Measurements from ENCODE around the gene DEFB115.

Gene DEFB115

DNA sequence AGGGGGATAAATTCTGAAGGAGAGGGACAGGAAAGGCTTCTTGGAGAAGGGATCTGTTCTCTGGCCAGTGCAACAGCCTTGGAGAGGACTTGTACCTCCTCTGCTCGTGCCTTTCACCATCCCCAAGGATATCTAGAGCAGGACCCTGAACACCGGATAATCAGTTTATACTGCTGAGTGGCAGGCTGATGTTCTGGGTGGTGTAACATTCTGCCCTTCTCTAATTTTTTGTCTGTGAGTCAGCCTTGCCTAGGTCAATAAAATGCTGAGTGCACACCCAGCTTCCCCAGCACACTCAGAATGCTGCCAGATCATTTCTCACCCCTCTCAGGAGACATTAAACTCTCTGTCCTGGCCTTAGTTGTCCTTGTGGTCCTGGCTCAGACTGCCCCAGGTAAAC lies at the start of gene DEFB115:
TSS of gene DEFB115 (plus strand) at position 301 of the 400 bp plus-strand sequence. CDS start at position 301, 0 bp downstream.
- H3K4me2 ChIP-seq (ENCODE audit: low read length), result no peak within 1 kb of the TSS
- no peak within 1 kb of the TSS for H3K9ac ChIP-seq (ENCODE audit: low read length)
- H4K20me1 ChIP-seq (ENCODE audit: insufficient read depth, low read length), result no peaks in the 10 kb centered on the region
- H3K27me3 ChIP-seq (ENCODE audit: low read depth, low read length), result no peaks in the 10 kb centered on the region
- H3K27ac ChIP-seq (ENCODE audit: low read length), result no peak within 1 kb of the TSS
- no peaks in the 10 kb centered on the region for H3K4me1 ChIP-seq (ENCODE audit: low read length)
- TF ChIP-seq EZH2phosphoT487 (IDR thresholded peaks at IDR 0.05; ENCODE audit: low read depth), result no peak
- TF ChIP-seq, protein P1, sequence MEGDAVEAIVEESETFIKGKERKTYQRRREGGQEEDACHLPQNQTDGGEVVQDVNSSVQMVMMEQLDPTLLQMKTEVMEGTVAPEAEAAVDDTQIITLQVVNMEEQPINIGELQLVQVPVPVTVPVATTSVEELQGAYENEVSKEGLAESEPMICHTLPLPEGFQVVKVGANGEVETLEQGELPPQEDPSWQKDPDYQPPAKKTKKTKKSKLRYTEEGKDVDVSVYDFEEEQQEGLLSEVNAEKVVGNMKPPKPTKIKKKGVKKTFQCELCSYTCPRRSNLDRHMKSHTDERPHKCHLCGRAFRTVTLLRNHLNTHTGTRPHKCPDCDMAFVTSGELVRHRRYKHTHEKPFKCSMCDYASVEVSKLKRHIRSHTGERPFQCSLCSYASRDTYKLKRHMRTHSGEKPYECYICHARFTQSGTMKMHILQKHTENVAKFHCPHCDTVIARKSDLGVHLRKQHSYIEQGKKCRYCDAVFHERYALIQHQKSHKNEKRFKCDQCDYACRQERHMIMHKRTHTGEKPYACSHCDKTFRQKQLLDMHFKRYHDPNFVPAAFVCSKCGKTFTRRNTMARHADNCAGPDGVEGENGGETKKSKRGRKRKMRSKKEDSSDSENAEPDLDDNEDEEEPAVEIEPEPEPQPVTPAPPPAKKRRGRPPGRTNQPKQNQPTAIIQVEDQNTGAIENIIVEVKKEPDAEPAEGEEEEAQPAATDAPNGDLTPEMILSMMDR (IDR thresholded peaks at IDR 0.05; ENCODE audit: low read depth, low read length), result no peak
- H2AFZ ChIP-seq (ENCODE audit: low read depth, low read length), result no peak within 1 kb of the TSS
- no peaks in the 10 kb centered on the region for H3K9me3 ChIP-seq (ENCODE audit: insufficient read depth, low read length)
- H3K4me3 ChIP-seq (ENCODE audit: low read length), result no peak within 1 kb of the TSS
- H3K79me2 ChIP-seq (ENCODE audit: low read length), result no peaks in the 10 kb centered on the region
- no peaks in the 10 kb centered on the region for H3K36me3 ChIP-seq (replicated peaks; ENCODE audit: low read depth, low read length)

DNA sequence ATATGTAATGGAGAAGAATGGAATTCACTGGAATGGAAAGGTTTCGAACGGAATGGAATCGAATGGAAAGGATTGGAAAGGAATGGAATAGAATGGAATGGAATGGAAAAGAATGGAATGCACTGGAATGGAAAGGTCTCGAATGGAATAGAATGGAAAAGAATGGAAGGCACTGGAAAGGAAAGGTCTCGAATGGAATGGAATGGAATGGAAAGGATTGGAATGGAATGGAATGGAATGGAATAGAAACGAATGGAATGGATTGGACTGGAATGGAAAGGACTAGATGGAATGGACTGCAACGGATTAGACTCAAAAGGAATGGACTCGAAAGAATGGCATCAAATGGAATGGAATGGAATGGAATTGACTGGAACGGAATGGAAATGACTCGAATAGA lies 20.5 kb upstream of the DEFB115 start:
- Histone ChIP-seq H3K9ac (ENCODE audit: low read length) (no peak overlapping the region), H2AFZ (ENCODE audit: low read depth, low read length) (no peak overlapping the region), H3K9me3 (ENCODE audit: insufficient read depth, low read length) (peaks cover 87% of the 10 kb centered on the region), H3K4me2 (ENCODE audit: low read length) (no peak overlapping the region), H4K20me1 (ENCODE audit: insufficient read depth, low read length) (no peaks in the 10 kb centered on the region), H3K27me3 (ENCODE audit: low read depth, low read length) (no peaks in the 10 kb centered on the region), H3K4me3 (ENCODE audit: low read length) (no peak overlapping the region), H3K79me2 (ENCODE audit: low read length) (no peaks in the 10 kb centered on the region), H3K27ac (ENCODE audit: low read length) (no peak overlapping the region), H3K36me3 (replicated peaks; ENCODE audit: low read depth, low read length) (no peaks in the 10 kb centered on the region), H3K4me1 (ENCODE audit: low read length) (no peaks in the 10 kb centered on the region)
- TF ChIP-seq, protein P1 (IDR thresholded peaks at IDR 0.05; ENCODE audit: low read depth, low read length), result no peak
- TF ChIP-seq EZH2phosphoT487 (IDR thresholded peaks at IDR 0.05; ENCODE audit: low read depth), result no peak

DNA sequence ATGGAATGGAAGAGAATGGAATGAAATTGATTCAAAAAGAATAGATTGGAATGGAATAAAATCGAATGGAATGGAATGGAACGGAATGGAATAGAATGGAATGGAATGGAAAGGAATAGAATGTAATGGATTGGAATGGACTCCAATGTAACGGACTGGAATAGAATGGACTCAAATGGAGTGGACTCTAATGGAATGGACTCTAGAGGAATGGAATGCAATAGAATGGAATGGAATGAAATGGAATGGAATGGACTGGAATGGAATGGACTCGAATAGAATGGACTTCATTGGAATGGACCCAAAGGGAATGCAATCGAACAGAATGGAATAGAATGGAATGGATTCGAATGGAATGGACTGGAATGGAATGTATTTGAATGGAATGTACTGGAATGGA lies 19.7 kb upstream of the DEFB115 start:
- Histone ChIP-seq H3K4me3 (ENCODE audit: low read length) (no peak overlapping the region), H3K79me2 (ENCODE audit: low read length) (no peaks in the 10 kb centered on the region), H3K4me2 (ENCODE audit: low read length) (no peak overlapping the region), H3K9me3 (ENCODE audit: insufficient read depth, low read length) (peaks cover 87% of the 10 kb centered on the region), H3K4me1 (ENCODE audit: low read length) (no peaks in the 10 kb centered on the region), H3K27me3 (ENCODE audit: low read depth, low read length) (no peaks in the 10 kb centered on the region), H3K36me3 (replicated peaks; ENCODE audit: low read depth, low read length) (no peaks in the 10 kb centered on the region), H2AFZ (ENCODE audit: low read depth, low read length) (no peak overlapping the region), H3K9ac (ENCODE audit: low read length) (no peak overlapping the region), H3K27ac (ENCODE audit: low read length) (no peak overlapping the region), H4K20me1 (ENCODE audit: insufficient read depth, low read length) (no peaks in the 10 kb centered on the region)
- no peak for TF ChIP-seq EZH2phosphoT487 (IDR thresholded peaks at IDR 0.05; ENCODE audit: low read depth)
- TF ChIP-seq, protein P1 (IDR thresholded peaks at IDR 0.05; ENCODE audit: low read depth, low read length), result no peak

DNA sequence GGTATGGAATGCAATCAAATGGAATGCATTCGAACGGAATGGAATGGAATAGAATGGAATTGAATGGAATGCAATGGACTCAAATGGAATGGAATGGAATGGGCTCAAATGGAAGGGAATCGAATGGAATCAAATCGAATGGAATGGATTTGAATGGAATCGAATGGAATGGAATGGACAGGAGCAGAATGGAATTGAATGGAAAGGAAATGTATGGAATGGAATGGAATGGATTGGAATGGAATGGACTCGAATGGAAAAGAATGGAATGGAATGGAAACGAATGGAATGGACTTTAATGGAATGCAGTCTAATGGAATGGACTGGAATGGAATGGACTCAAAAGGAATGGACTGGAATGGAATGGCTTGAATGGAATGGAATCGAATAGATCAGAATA lies 18.3 kb upstream of the DEFB115 start:
- H3K4me3 ChIP-seq (ENCODE audit: low read length), result no peak overlapping the region
- no peak overlapping the region for H3K4me2 ChIP-seq (ENCODE audit: low read length)
- H3K27me3 ChIP-seq (ENCODE audit: low read depth, low read length), result no peaks in the 10 kb centered on the region
- H3K9ac ChIP-seq (ENCODE audit: low read length), result no peak overlapping the region
- H3K4me1 ChIP-seq (ENCODE audit: low read length), result no peaks in the 10 kb centered on the region
- no peak overlapping the region for H3K27ac ChIP-seq (ENCODE audit: low read length)
- no peaks in the 10 kb centered on the region for H3K79me2 ChIP-seq (ENCODE audit: low read length)
- H2AFZ ChIP-seq (ENCODE audit: low read depth, low read length), result no peak overlapping the region
- TF ChIP-seq, protein P1 (IDR thresholded peaks at IDR 0.05; ENCODE audit: low read depth, low read length), result no peak
- TF ChIP-seq EZH2phosphoT487 (IDR thresholded peaks at IDR 0.05; ENCODE audit: low read depth), result no peak
- no peaks in the 10 kb centered on the region for H4K20me1 ChIP-seq (ENCODE audit: insufficient read depth, low read length)
- no peaks in the 10 kb centered on the region for H3K36me3 ChIP-seq (replicated peaks; ENCODE audit: low read depth, low read length)
- peaks cover 89% of the 10 kb centered on the region for H3K9me3 ChIP-seq (ENCODE audit: insufficient read depth, low read length)

Measured in OCI-LY3 (cell line).